GM19324 (cell line): Measurements from ENCODE around the gene SLC48A1.
A peak's percentile ranks its signal among the peaks of the same experiment; 100 is the strongest.

Experiments
- ATAC-seq: cut with Tn5 transposase; IDR thresholded peaks from one replicate; pipeline ENCODE4 v1.9.1; 2021; ENCODE audit warnings: mild to moderate bottlenecking, moderate library complexity; ENCODE audit not compliant: unreplicated experiment, low FRiP score

The SLC48A1 gene

GRCh38 chr12:47773062-47773857, at the start of gene SLC48A1:
SLC48A1 (plus strand) TSS chr12:47773238; CDS start chr12:47773305, 67 bp downstream.
- peak; percentile 90 for ATAC-seq

- no peak for ATAC-seq
Measured at GRCh38 chr12:47725091-47725772, 47.8 kb upstream of the SLC48A1 start, which contains the start of gene ENDOU. ENDOU (minus strand) TSS chr12:47725490; CDS start chr12:47725413, 77 bp downstream.

- peak; percentile 79 for ATAC-seq
Measured at GRCh38 chr12:47725893-47726292, 47.1 kb upstream of the SLC48A1 start.

GRCh38 chr12:47729233-47729632, 43.8 kb upstream of the SLC48A1 start:
- ATAC-seq: no peak

- no peak for ATAC-seq
Measured at GRCh38 chr12:47730341-47730744, 42.7 kb upstream of the SLC48A1 start.

- no peak for ATAC-seq
Measured at GRCh38 chr12:47731723-47732122, 41.3 kb upstream of the SLC48A1 start.

GRCh38 chr12:47732504-47732903, 40.5 kb upstream of the SLC48A1 start:
- no peak for ATAC-seq

GRCh38 chr12:47733142-47733541, 39.9 kb upstream of the SLC48A1 start:
- no peak for ATAC-seq

- ATAC-seq: no peak
Measured at GRCh38 chr12:47734725-47735480, 38.1 kb upstream of the SLC48A1 start.

GRCh38 chr12:47735649-47736048, 37.4 kb upstream of the SLC48A1 start:
- ATAC-seq: no peak

- no peak for ATAC-seq
Measured at GRCh38 chr12:47736216-47736615, 36.8 kb upstream of the SLC48A1 start.

- ATAC-seq: no peak
Measured at GRCh38 chr12:47736877-47737676, 36.0 kb upstream of the SLC48A1 start.

- no peak for ATAC-seq
Measured at GRCh38 chr12:47737936-47738594, 35.0 kb upstream of the SLC48A1 start.

GRCh38 chr12:47739297-47739696, 33.7 kb upstream of the SLC48A1 start:
- no peak for ATAC-seq

GRCh38 chr12:47739979-47740378, 33.1 kb upstream of the SLC48A1 start:
- peak; percentile 41 for ATAC-seq

GRCh38 chr12:47740606-47741339, 32.3 kb upstream of the SLC48A1 start:
- ATAC-seq: peak; percentile 33

- no peak for ATAC-seq
Measured at GRCh38 chr12:47741340-47741703, 31.7 kb upstream of the SLC48A1 start.

GRCh38 chr12:47742253-47742825, 30.7 kb upstream of the SLC48A1 start:
- no peak for ATAC-seq
